Liver (tissue), 9 donors: ENCODE data around the gene SYNC. TPM values are rescaled to one million over a fixed set of nuclear protein-coding genes. Genes with fewer than 3 reads are reported as not detected.

ENCODE experiments used
- DNase-seq: peaks from one replicate; pipeline ENCODE4 v3.0.0-alpha.2; 2017; ENCODE audit warnings: low spot score
- H3K27ac ChIP-seq, 2 donors: one replicate each; pipeline ENCODE4 v1.7.0; 2013; ENCODE audit warnings: inconsistent platforms in 2 of 2, low read length in 2 of 2, control low read depth in 1 of 2, low read depth in 1 of 2, mild to moderate bottlenecking in 1 of 2
- H3K27me3 ChIP-seq, 4 donors: one replicate each; pipeline versions ENCODE4 v1.6.1 to v1.7.0; 2013; ENCODE audit warnings: low read length in 3 of 4, inconsistent platforms in 1 of 4, mild to moderate bottlenecking in 1 of 4, moderate library complexity in 1 of 4; ENCODE audit not compliant: control insufficient read depth in 4 of 4, insufficient read depth in 4 of 4
- H3K36me3 ChIP-seq, 4 donors: one replicate each; pipeline versions ENCODE4 v1.6.1 to v1.7.0; 2013; ENCODE audit warnings: low read length in 3 of 4, mild to moderate bottlenecking in 3 of 4, low read depth in 1 of 4, moderate library complexity in 1 of 4; ENCODE audit not compliant: control insufficient read depth in 4 of 4, insufficient read depth in 3 of 4
- H3K4me1 ChIP-seq, 4 donors: one replicate each; pipeline versions ENCODE4 v1.6.1 to v1.7.0; 2013; ENCODE audit warnings: low read length in 3 of 4, mild to moderate bottlenecking in 3 of 4, moderate library complexity in 1 of 4; ENCODE audit not compliant: control insufficient read depth in 4 of 4, insufficient read depth in 4 of 4
- H3K4me3 ChIP-seq, 3 donors: one replicate each; pipeline versions ENCODE4 v1.6.1 to v1.7.0; 2013; ENCODE audit warnings: low read length in 3 of 3, control low read depth in 1 of 3, low read depth in 1 of 3, mild to moderate bottlenecking in 1 of 3
- H3K9ac ChIP-seq, 2 donors: one replicate each; pipeline ENCODE4 v1.7.0; 2013; ENCODE audit warnings: low read length in 2 of 2, mild to moderate bottlenecking in 2 of 2, moderate library complexity in 2 of 2, control low read depth in 1 of 2, low read depth in 1 of 2
- H3K9me3 ChIP-seq, 4 donors: one replicate each; pipeline versions ENCODE4 v1.6.1 to v1.7.0; 2013; ENCODE audit warnings: low read length in 3 of 4; ENCODE audit not compliant: control insufficient read depth in 4 of 4
- FOXA1 ChIP-seq: IDR thresholded peaks from 2 replicates; pipeline ENCODE4 v1.6.1; 2016; ENCODE audit warnings: antibody characterized with exemption
- GABPA ChIP-seq, 2 donors: IDR thresholded peaks in 1 of 2; conservative IDR thresholded peaks in 1 of 2; 2 replicates each; pipeline ENCODE4 v1.6.1; 2016; ENCODE audit warnings: antibody characterized with exemption in 2 of 2, mild to moderate bottlenecking in 1 of 2, moderate library complexity in 1 of 2
- HNF4A ChIP-seq, 2 donors: conservative IDR thresholded peaks; 2 replicates each; pipeline ENCODE4 v1.6.1; 2016; ENCODE audit warnings: antibody characterized with exemption in 2 of 2, mild to moderate bottlenecking in 2 of 2
- NR2F2 ChIP-seq: IDR thresholded peaks from 2 replicates; pipeline ENCODE4 v1.6.1; 2016; ENCODE audit warnings: antibody characterized with exemption
- RXRA ChIP-seq, 2 donors: IDR thresholded peaks; 2 replicates each; pipeline ENCODE4 v1.6.1; 2017 to 2018; ENCODE audit warnings: antibody characterized with exemption in 2 of 2, mild to moderate bottlenecking in 1 of 2
- SP1 ChIP-seq: IDR thresholded peaks from 2 replicates; pipeline ENCODE4 v1.6.1; 2018; ENCODE audit warnings: antibody characterized with exemption, mild to moderate bottlenecking
- TAF1 ChIP-seq: conservative IDR thresholded peaks from 2 replicates; pipeline ENCODE4 v1.6.1; 2016; ENCODE audit warnings: antibody characterized with exemption, mild to moderate bottlenecking
- WGBS: extraction: QIAGEN DNeasy Blood & Tissue Kit; methylation state at CpG from one replicate; pipeline ENCODE4 v1.1.7; 2013; 5-methylcytosine and 5-hydroxymethylcytosine counted together
- polyA plus RNA-seq, 2 donors: library from polyadenylated mRNA; stranded (reverse) in 1 of 2; unstranded in 1 of 2; fragments of 200-250 nt in 1 of 2; fragments of >200 nt in 1 of 2; fragmentation: Nextera tagmentation in 1 of 2; extraction: Ambion mirVana in 1 of 2; gene quantifications; one replicate each; pipeline versions ENCODE4 v1.2.1 to v1.2.3, GENCODE V29; 2013 to 2015
- total RNA-seq, 2 donors: library from RNA; depleted of rRNA; stranded (reverse); fragments of >200 nt; gene quantifications; one replicate each; pipeline ENCODE4 v1.2.3, GENCODE V29; 2014
- TF ChIP-seq, protein P1 (sequence below): IDR thresholded peaks from 2 replicates; pipeline ENCODE4 v1.6.1; 2016; ENCODE audit warnings: antibody characterized with exemption
- TF ChIP-seq, protein P2 (sequence below): IDR thresholded peaks from 2 replicates; pipeline ENCODE4 v1.6.1; 2016; ENCODE audit warnings: antibody characterized with exemption
- TF ChIP-seq, protein P3 (sequence below): IDR thresholded peaks from 2 replicates; pipeline ENCODE4 v1.6.1; 2016; ENCODE audit warnings: antibody characterized with exemption
- donor health status: healthy.
- donor health status: healthy.
- donor health status: healthy.
- donor health status: healthy.
- donor health status: healthy.

Gene SYNC
- total and polyA plus RNA-seq, 4 donors = 0.23 to 1.5 (median 0.31) TPM

DNA sequence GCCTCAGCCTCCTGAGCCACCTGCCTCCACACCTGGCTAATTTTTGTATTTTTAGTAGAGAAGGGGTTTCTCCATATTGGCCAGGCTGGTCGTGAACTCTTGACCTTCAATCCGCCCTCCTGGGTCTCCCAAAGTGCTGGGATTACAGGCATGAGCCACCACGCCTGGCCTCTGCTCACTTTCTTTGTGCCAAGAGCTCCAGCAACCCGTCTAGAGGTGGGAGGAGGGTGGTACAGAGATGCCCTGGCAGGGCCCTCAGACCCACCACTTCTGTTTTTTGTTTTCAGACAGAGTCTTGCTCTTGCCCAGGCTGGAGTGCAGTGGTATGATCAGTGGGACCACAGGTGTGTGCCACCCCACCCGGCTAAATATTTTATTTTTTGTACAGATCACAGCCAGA lies 6.9 kb upstream of the SYNC start (continued):
- no peak for TF ChIP-seq TAF1

DNA sequence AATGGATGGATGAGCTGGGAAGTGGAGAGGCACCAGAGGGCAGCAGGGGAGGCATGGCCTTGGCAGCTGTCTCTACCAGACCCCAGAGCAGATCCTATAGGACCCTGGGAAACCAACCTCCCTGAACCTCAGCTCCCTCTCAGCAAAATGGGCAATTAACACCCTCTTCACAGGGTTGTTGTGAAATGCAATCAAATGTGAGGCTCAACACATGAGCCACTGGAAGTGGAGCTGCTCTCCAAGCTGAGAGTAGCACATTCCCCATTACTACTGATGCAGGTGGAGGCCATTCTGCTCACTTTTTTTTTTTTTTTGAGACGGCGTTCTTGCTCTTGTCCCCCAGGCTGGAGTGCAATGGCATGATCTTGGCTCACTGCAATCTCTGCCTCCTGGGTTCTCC lies 6.5 kb upstream of the SYNC start:
- Histone ChIP-seq H3K4me3 (no peak overlapping the region), H3K27ac (no peak overlapping the region), H3K27me3 (no peaks in the 10 kb centered on the region), H3K9me3 (no peaks in the 10 kb centered on the region), H3K36me3 (no peaks in the 10 kb centered on the region), H3K4me1 (peaks cover 0 to 5% (median 0%) of the 10 kb centered on the region in 4 donors), H3K9ac (no peak overlapping the region)
- WGBS = 86% methylated on average over 2 of the region's 2 CpGs
- no peak for TF ChIP-seq HNF4A (conservative IDR thresholded peaks at IDR 0.05)
- no peak for TF ChIP-seq GABPA (IDR thresholded peaks at IDR 0.05 in 1 of 2, conservative IDR thresholded peaks at IDR 0.05 in 1 of 2)
- TF ChIP-seq, protein P1, sequence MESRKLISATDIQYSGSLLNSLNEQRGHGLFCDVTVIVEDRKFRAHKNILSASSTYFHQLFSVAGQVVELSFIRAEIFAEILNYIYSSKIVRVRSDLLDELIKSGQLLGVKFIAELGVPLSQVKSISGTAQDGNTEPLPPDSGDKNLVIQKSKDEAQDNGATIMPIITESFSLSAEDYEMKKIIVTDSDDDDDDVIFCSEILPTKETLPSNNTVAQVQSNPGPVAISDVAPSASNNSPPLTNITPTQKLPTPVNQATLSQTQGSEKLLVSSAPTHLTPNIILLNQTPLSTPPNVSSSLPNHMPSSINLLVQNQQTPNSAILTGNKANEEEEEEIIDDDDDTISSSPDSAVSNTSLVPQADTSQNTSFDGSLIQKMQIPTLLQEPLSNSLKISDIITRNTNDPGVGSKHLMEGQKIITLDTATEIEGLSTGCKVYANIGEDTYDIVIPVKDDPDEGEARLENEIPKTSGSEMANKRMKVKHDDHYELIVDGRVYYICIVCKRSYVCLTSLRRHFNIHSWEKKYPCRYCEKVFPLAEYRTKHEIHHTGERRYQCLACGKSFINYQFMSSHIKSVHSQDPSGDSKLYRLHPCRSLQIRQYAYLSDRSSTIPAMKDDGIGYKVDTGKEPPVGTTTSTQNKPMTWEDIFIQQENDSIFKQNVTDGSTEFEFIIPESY = no peak
- TF ChIP-seq FOXA1 = no peak
- TF ChIP-seq, protein P2, sequence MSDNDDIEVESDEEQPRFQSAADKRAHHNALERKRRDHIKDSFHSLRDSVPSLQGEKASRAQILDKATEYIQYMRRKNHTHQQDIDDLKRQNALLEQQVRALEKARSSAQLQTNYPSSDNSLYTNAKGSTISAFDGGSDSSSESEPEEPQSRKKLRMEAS = no peak
- DNase-seq = no peak

DNA sequence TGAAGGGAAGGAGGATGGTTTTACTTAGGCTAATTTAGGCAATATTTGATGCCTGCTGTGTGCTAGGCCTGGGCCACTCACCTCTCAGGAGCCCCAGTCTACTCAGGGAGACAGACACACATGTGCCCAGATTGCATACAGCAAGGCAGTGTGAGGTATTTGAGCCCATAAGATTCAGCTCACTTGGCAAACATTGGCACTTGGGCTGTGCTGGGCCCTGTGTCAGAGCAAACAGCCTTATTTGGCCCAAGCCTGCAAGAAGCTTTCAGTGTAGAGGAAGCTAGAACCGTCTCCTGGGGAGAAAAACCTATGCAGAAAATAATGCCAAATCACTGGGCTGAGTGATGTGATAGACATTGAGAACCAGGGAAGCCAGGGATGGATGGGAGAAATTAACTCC lies 3.9 kb upstream of the SYNC start:
- no peaks in the 10 kb centered on the region for H3K27me3 ChIP-seq
- 41% methylated on average over 1 of the region's 1 CpG for WGBS
- DNase-seq = no peak
- no peaks in the 10 kb centered on the region for H3K9me3 ChIP-seq
- H3K4me3 ChIP-seq = no peak overlapping the region
- no peaks in the 10 kb centered on the region for H3K36me3 ChIP-seq
- H3K9ac ChIP-seq = no peak overlapping the region
- peaks cover 0 to 11% (median 2%) of the 10 kb centered on the region in 4 donors for H3K4me1 ChIP-seq
- no peak overlapping the region for H3K27ac ChIP-seq
- TF ChIP-seq SP1 (no peak), NR2F2 (no peak), HNF4A (conservative IDR thresholded peaks at IDR 0.05) (no peak), RXRA (IDR thresholded peaks at IDR 0.05) (no peak)
- TF ChIP-seq, protein P2 = no peak

DNA sequence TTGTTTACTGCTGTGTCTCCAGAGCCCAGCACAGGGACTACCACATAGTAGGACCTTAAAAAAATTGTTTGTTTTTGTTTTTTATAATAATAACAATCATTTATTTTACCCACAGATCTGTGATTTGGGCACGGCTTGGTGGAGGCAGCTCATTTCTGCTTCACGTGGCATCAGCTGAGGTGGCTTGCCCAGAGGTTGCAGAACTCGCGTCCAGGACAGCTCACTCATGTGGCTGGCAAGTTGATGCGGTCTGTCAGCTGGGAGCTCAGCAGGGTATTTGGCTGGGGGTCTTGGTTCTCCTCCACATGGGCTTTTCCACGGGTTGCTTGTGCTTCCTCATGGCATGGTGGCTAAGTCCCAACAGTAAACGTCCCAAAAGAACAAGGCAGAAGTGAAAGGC lies 2.9 kb upstream of the SYNC start:
- TF ChIP-seq, protein P3, sequence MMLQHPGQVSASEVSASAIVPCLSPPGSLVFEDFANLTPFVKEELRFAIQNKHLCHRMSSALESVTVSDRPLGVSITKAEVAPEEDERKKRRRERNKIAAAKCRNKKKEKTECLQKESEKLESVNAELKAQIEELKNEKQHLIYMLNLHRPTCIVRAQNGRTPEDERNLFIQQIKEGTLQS = no peak
- Histone ChIP-seq H3K27me3 (no peaks in the 10 kb centered on the region), H3K36me3 (no peaks in the 10 kb centered on the region), H3K9me3 (no peaks in the 10 kb centered on the region), H3K9ac (no peak overlapping the region), H3K27ac (no peak overlapping the region), H3K4me3 (no peak overlapping the region), H3K4me1 (peaks cover 0 to 11% (median 2%) of the 10 kb centered on the region in 4 donors)
- 94% methylated on average over 7 of the region's 7 CpGs for WGBS
- DNase-seq = no peak
